ENCODE data around the gene HPDL.
"Not testable (repeated sequence)": the region's sequence is repeated elsewhere in the genome, so short reads cannot be mapped to it uniquely, and the experiment has no call there.

Gene HPDL

DNA sequence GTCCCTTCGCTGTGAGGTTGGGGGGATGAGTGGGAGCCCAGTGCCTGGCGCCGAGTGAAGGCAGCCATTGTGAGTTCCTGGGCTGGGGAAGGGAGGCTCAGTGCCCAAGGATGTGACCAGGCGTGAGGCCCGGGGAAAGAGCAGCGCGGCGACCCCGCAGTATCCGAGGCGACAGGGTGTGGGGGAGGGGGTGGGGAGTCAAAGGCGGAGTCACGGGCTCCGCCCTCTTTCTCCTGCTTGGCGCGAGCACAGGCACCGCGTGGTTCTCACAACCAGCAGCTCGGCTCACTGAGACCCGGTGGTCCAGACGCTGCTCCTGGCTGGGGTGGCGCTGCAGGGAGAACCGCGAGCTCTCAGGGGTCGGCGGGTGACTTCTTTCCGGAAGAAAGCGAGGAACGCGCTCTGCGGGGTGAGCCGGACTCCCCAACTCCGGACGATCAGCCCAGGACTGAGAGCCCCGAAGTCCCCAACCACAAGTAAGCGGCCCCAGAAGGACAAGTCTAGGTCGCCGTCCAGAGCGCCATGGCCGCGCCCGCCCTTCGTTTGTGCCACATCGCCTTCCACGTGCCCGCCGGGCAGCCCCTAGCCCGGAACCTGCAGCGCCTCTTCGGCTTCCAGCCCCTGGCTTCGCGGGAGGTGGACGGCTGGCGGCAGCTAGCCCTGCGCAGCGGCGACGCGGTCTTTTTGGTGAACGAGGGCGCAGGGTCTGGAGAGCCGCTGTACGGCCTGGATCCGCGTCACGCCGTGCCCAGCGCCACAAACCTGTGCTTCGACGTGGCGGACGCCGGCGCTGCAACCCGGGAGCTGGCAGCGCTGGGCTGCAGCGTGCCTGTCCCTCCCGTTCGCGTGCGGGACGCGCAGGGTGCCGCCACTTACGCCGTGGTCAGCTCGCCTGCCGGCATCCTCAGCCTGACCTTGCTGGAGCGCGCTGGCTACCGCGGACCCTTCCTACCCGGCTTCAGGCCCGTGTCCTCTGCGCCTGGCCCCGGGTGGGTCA lies at the start of gene HPDL:
TSS of gene HPDL (plus strand) at position 269 of the 997 bp plus-strand sequence. CDS start at position 523, 254 bp downstream.
- H3K9me3 ChIP-seq = no peaks in the 10 kb centered on the region
- in situ Hi-C loops (cut with MboI; ENCODE audit: low sequenced_read_pairs) = no loop called here
- no peaks in the 10 kb centered on the region for H3K27me3 ChIP-seq (ENCODE audit: low read depth)
- H3K4me1 ChIP-seq = no peaks in the 10 kb centered on the region; the same call in 1 of the 2 replicates
- DNase-seq (ENCODE audit: low spot score in 2 of 2) = no peak
- H3K4me3 ChIP-seq = no peak within 1 kb of the TSS
- H3K36me3 ChIP-seq (replicated peaks) = peaks cover 16% of the 10 kb centered on the region

DNA sequence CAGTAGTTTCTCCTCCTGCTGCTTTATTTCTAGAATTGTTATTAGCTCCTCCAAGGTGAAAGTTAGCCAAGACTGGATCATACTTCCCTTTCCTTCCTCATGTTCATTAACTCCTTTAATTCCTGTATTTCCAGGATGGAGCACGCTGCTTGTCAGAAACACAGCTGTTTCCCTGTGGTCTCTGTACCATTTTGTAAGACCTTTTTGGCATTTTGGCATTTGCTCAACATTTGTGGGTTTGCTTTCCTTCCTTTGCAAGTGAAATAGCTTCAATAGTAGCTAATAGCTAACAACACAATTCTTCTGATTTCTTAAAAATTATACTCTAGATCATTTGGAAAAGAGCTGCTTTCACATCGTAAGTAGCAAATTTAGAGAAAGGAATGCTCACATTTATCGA lies 44.3 kb upstream of the HPDL start:
- Histone ChIP-seq H3K4me1 (no peaks in the 10 kb centered on the region), H3K27me3 (ENCODE audit: low read depth) (no peaks in the 10 kb centered on the region), H3K9me3 (no peaks in the 10 kb centered on the region; the same call in 1 of the 2 replicates), H3K4me3 (no peak overlapping the region), H3K36me3 (replicated peaks) (no peaks in the 10 kb centered on the region)
- in situ Hi-C loops (cut with MboI; ENCODE audit: low sequenced_read_pairs) = no loop called here
- DNase-seq (ENCODE audit: low spot score in 2 of 2) = no peak

- in situ Hi-C loops (cut with MboI; ENCODE audit: low sequenced_read_pairs); H3K36me3 ChIP-seq (replicated peaks); H3K27me3 ChIP-seq (ENCODE audit: low read depth); DNase-seq (ENCODE audit: low spot score in 2 of 2); H3K4me1 ChIP-seq; H3K9me3 ChIP-seq; H3K4me3 ChIP-seq: not testable (repeated sequence)
Measured at GRCh38 chr1:45284858-45285257, 41.8 kb upstream of the HPDL start.

GRCh38 chr1:45286521-45286920 lies 40.2 kb upstream of the HPDL start:
- H3K4me1 ChIP-seq; H3K4me3 ChIP-seq; H3K27me3 ChIP-seq (ENCODE audit: low read depth); H3K36me3 ChIP-seq (replicated peaks); DNase-seq (ENCODE audit: low spot score in 2 of 2); H3K9me3 ChIP-seq; in situ Hi-C loops (cut with MboI; ENCODE audit: low sequenced_read_pairs): not testable (repeated sequence)

- in situ Hi-C loops (cut with MboI; ENCODE audit: low sequenced_read_pairs); H3K4me3 ChIP-seq; DNase-seq (ENCODE audit: low spot score in 2 of 2); H3K36me3 ChIP-seq (replicated peaks); H3K4me1 ChIP-seq; H3K27me3 ChIP-seq (ENCODE audit: low read depth); H3K9me3 ChIP-seq: not testable (repeated sequence)
Measured at GRCh38 chr1:45291002-45291401, 35.7 kb upstream of the HPDL start.

- in situ Hi-C loops (cut with MboI; ENCODE audit: low sequenced_read_pairs) = no loop called here
- DNase-seq (ENCODE audit: low spot score in 2 of 2) = no peak
Measured at GRCh38 chr1:45291716-45292115, 35.0 kb upstream of the HPDL start.

DNA sequence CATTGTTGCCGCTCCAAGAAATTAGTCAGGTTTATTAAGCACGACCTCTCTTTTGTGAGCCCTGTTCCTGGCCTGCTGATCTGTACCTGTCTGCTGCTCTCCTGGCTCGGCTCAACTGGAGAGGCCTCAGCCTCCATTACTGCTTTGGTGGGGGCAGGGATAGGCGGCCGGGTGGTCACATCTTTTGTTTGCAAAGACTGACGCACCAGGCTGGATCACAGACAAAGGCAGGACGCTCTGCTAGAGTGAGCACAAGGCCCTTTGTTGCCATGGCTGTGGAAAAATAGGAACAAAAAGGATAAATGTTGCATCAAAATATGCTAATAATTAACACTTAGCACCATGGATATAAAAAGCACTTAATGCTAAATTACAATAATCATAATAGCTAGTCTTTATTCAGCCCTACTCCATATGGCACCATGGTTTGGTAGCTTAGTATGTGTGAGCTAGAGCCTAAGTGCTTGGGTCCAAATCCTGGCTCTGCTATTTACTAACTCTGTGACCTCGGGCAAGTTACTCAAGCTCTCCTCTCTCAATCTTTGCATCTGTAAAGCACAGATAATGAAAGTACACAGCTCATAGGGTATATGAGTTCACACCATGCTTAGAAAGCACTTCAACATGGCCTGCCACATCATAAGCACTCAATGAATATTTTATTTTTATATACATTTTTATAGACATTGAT lies 28.9 kb upstream of the HPDL start:
- no peak overlapping the region for H3K4me3 ChIP-seq
- no peaks in the 10 kb centered on the region; the same call in 1 of the 2 replicates for H3K4me1 ChIP-seq
- H3K36me3 ChIP-seq (replicated peaks) = no peaks in the 10 kb centered on the region
- H3K9me3 ChIP-seq = no peaks in the 10 kb centered on the region
- in situ Hi-C loops (cut with MboI; ENCODE audit: low sequenced_read_pairs) = no loop called here
- peak in 1 of 2 experiments; percentile 29 for DNase-seq (ENCODE audit: low spot score in 2 of 2)
- no peaks in the 10 kb centered on the region for H3K27me3 ChIP-seq (ENCODE audit: low read depth)

More at GRCh38 chr1:45291716-45292115, 35.0 kb upstream of the HPDL start:
- H3K4me3 ChIP-seq = no peak overlapping the region
- H3K9me3 ChIP-seq = no peaks in the 10 kb centered on the region
- H3K36me3 ChIP-seq (replicated peaks) = no peaks in the 10 kb centered on the region
- no peaks in the 10 kb centered on the region for H3K27me3 ChIP-seq (ENCODE audit: low read depth)
- no peaks in the 10 kb centered on the region for H3K4me1 ChIP-seq

GRCh38 chr1:45299296-45299695 lies 27.4 kb upstream of the HPDL start:
- no peak for DNase-seq (ENCODE audit: low spot score in 2 of 2)
- Histone ChIP-seq H3K9me3 (no peaks in the 10 kb centered on the region), H3K36me3 (replicated peaks) (no peaks in the 10 kb centered on the region), H3K4me1 (no peaks in the 10 kb centered on the region; the same call in 1 of the 2 replicates), H3K27me3 (ENCODE audit: low read depth) (no peaks in the 10 kb centered on the region), H3K4me3 (no peak overlapping the region)
- in situ Hi-C loops (cut with MboI; ENCODE audit: low sequenced_read_pairs) = no loop called here

GRCh38 chr1:45299981-45300668 lies 26.6 kb upstream of the HPDL start:
- Histone ChIP-seq H3K36me3 (replicated peaks) (no peaks in the 10 kb centered on the region), H3K27me3 (ENCODE audit: low read depth) (no peaks in the 10 kb centered on the region), H3K4me3 (no peak overlapping the region), H3K9me3 (no peaks in the 10 kb centered on the region), H3K4me1 (peaks cover 2% of the 10 kb centered on the region)
- in situ Hi-C loops (cut with MboI; ENCODE audit: low sequenced_read_pairs) = loop anchor here (5.0 to 25.0 kb wide), 3 partner anchors 288 to 588 kb away; partner anchors contain the start of genes HECTD3 and UROD
- DNase-seq (ENCODE audit: low spot score in 2 of 2) = peak; percentile 64 to 77

- in situ Hi-C loops (cut with MboI; ENCODE audit: low sequenced_read_pairs) = loop anchor here (5.0 to 25.0 kb wide), 3 partner anchors 288 to 588 kb away; partner anchors contain the start of genes HECTD3 and UROD
Measured at GRCh38 chr1:45300669-45300997, 26.1 kb upstream of the HPDL start.

GRCh38 chr1:45302505-45303150 lies 24.1 kb upstream of the HPDL start:
- in situ Hi-C loops (cut with MboI; ENCODE audit: low sequenced_read_pairs) = loop anchor here (5.0 to 25.0 kb wide), 3 partner anchors 290 to 590 kb away; partner anchors contain the start of genes HECTD3 and UROD
- Histone ChIP-seq H3K4me1 (peaks cover 17% of the 10 kb centered on the region), H3K4me3 (peak overlapping the region; percentile 70), H3K9me3 (no peaks in the 10 kb centered on the region), H3K36me3 (replicated peaks) (no peaks in the 10 kb centered on the region), H3K27me3 (ENCODE audit: low read depth) (no peaks in the 10 kb centered on the region)
- no peak for DNase-seq (ENCODE audit: low spot score in 2 of 2)

More at GRCh38 chr1:45300669-45300997, 26.1 kb upstream of the HPDL start:
- no peaks in the 10 kb centered on the region for H3K9me3 ChIP-seq
- no peak for DNase-seq (ENCODE audit: low spot score in 2 of 2)
- H3K4me3 ChIP-seq = no peak overlapping the region
- H3K27me3 ChIP-seq (ENCODE audit: low read depth) = no peaks in the 10 kb centered on the region
- H3K36me3 ChIP-seq (replicated peaks) = no peaks in the 10 kb centered on the region
- H3K4me1 ChIP-seq = peaks cover 2% of the 10 kb centered on the region

DNA sequence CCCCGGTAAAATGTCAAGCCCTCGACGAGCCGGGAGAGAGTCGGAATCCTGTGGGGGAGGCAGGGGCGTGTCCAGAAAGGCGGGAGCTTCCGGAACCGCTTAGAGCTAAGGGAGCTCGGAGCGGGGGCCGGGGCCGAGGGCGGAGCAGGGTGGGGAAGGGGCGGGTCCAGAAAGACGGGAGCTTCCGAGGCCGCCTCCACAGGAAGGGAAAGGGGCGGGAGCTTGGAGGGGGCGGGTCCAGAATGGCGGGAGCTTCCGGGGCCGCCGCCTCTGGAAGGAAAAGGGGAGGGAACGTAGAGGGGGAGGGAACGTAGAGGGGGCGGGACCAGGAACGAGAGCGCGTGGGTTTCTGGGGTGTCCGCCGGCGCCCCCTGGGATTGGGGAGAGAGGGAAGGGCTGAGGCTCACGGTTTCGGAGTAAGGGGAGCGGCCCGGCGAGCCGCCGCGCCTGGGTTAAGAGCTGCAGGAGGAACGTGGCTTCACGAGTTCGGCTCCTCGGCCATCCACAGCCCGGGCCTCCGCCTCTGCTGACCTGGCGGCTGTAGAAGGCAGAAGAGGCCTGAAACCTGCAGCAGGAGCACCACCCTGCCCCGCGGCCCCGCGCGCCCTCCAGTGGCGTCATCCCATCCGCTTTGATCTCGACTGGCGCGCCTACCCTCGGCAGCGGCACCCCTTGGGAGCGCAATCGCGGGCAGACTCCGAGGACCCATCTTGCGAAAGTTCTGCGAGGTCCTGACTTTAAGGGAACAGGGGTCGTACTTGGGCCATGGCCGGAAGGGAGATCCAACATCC lies 23.0 kb upstream of the HPDL start:
- in situ Hi-C loops (cut with MboI; ENCODE audit: low sequenced_read_pairs) = loop anchor here (5.0 to 25.0 kb wide), 3 partner anchors 291 to 591 kb away; partner anchors contain the start of genes HECTD3 and UROD
- H3K9me3 ChIP-seq = no peaks in the 10 kb centered on the region
- H3K4me1 ChIP-seq = peaks cover 17% of the 10 kb centered on the region
- no peaks in the 10 kb centered on the region for H3K27me3 ChIP-seq (ENCODE audit: low read depth)
- no peaks in the 10 kb centered on the region for H3K36me3 ChIP-seq (replicated peaks)
- DNase-seq (ENCODE audit: low spot score in 2 of 2) = peak; percentile 90 to 99
- peak overlapping the region; percentile 70 for H3K4me3 ChIP-seq
